HG02852 (cell line): ENCODE data around the gene MYL3.

ENCODE experiments used
- ATAC-seq: cut with Tn5 transposase; IDR thresholded peaks from one replicate; pipeline ENCODE4 v1.9.1; 2021; ENCODE audit warnings: mild to moderate bottlenecking, moderate library complexity; ENCODE audit not compliant: unreplicated experiment

MYL3 gene

DNA sequence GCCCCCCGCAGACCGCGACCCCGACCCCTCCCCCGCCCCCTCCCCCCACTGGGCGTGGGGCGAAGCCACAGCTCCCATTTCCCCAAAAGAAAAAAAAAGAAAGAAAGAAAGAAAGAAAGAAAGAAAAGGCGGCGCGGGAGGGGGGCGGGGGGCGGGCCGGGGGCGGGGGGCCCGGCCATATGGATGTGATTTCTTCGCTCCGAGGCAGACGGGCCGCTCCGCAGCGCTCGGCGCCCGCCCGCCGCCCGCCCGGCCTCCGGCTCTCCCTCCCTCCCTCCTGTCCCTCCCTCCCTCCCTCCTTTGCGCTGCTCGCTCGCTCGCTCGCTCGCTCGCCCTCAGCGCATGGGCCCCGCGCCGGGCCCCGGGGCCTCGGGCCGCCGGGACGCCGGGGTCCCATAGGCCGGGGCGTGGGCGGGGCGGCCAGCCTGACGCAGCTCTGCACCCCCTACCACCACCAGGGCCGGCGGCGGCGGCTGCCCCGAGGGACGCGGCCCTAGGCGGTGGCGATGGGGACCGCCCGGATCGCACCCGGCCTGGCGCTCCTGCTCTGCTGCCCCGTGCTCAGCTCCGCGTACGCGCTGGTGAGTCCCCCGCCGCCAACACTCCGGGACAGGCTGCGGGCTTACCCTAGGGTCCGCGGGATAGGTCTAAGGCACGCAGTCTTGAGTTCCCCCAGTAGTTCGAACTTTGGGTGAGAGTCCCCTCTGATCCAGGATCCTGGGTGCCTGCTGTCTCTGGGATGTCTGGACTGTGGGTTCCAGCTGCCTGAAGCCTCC, 20.0 kb upstream of the MYL3 start:
- no peak for ATAC-seq

DNA sequence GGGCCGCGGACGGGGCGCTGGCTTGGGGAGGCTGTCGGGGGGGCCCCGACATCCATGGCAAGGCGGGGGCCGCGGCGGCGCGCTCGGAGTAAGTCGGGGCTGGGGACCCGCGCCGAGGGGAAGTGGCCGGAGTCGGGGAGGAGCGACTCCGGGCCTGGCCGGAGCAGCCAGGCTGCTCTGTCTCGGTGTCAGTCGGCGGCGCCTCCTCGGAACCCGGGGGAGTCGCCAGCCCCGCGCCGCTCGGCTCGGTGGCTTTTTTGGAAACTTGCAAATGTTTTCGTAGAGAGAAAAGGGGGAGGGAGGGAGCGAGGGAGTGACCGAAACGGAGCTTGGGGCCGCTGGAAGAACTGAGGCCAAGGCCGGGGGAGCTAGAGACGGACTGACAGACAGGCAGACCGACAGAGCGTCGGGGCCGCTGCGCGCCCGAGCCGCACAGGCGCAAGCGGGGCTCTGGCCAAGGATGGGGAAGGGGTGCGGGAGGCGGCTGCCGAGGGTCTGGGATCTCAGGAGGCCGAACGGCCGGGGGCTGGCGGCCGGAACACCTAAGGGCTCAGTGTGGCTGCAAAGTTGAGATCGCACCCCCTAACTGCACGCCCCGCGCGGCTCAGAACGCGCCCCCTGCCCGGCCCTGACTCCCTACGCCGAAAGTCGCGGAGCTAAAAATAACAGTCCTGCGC, 19.3 kb upstream of the MYL3 start:
- ATAC-seq = no peak

DNA sequence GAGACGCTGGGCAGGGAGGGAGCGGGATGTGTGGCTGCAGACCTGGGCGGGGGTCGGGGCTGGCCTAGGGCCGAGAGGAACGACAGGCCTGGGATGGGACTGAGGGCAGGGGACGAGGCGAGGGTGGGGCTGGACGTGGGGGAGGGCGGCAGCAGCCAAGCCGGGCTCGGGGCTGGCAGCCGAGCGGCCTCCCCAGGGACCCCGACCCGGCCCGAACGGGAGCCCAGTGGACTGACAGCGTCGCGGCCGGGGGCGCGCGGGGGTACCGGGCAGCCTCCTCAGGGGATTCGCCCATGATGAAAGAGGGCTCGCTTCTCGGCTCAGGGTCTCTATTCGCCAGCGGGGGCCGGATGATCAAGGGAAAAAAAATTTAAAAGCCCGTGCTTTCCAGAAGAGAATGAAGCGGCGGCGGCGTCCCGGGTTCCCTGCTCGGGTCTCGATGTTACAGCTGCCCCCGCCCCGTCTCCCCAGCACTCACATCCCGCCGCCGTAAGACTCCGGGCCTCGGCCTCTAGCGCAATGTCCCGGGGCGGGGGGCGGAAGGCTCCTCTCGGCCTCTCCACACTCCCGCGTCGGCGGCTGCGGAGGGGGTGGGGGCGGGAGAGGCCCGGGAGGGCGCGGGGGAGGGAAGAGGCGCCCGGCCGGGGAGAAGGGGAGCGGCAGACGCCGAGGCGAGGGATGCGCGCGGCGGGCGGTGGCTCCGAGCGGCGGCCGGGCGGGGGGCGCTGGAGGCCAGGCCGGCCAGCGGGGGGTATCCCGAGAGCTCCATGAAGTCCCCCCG, 18.5 kb upstream of the MYL3 start:
- no peak for ATAC-seq

DNA sequence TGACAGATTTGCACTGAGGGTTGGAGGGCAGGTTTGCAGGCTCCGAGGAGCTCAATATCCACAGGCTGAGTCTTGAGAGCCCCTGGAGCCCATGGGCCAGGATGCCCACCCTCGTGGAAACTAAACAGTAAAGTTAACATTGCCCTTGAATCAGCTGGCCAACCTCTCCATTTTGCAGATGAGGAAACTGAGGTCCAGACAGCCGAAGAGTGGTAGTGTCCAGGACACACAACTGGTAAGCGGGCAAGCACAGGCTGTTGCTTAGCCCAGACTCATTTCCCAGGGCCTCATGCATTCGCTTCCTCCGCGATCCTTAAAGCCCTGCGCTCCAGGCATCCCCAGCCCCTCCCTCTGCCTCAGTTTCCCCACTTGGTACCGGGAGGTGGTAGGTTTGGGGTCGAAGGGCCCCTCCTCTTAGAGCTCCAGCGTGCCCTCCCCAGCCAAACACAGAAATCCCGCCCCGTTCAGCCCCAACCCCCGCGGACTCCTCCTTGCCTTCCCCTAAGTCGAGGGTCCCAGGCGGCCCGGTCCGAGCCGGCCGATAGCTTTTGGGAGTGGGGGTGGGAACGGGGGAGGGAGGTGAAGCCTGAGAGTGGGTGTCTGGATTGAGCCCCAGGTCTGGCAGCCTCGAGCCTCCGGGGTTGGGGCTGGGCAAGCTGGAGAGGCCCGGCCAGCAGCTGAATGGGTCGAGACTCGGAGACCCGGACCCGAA, 17.8 kb upstream of the MYL3 start:
- ATAC-seq = no peak

DNA sequence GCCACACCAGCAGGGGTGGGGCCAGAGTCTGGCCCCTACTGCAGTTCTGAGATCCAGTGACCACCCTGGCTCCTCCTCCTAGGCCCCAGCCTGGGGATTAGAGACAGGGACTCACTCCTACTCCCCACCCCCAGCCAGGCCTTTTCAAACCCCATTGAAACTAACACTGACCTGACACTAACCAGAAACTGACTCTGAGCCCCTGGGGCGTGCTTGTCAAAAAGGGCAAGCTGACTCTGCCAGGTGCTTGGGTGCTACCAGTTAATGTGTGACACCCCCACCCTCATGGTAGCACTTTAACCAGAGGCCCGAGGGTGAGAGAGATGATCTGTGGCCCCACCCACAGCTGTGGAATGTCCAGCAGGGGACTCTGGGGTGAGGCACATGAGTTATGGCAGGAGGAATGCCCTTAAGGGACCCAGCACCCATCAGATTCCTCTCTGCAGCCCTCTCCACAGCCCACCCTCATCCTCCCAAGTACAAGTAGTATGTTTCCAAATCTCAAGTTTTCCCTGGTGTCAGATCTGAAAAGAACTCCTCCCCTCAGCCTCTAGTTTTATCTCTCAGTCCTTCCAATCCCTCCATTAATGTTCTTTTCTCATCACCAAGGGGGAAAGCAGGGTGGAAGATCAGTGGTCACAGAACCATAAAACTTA, 15.7 kb upstream of the MYL3 start:
- ATAC-seq = no peak

DNA sequence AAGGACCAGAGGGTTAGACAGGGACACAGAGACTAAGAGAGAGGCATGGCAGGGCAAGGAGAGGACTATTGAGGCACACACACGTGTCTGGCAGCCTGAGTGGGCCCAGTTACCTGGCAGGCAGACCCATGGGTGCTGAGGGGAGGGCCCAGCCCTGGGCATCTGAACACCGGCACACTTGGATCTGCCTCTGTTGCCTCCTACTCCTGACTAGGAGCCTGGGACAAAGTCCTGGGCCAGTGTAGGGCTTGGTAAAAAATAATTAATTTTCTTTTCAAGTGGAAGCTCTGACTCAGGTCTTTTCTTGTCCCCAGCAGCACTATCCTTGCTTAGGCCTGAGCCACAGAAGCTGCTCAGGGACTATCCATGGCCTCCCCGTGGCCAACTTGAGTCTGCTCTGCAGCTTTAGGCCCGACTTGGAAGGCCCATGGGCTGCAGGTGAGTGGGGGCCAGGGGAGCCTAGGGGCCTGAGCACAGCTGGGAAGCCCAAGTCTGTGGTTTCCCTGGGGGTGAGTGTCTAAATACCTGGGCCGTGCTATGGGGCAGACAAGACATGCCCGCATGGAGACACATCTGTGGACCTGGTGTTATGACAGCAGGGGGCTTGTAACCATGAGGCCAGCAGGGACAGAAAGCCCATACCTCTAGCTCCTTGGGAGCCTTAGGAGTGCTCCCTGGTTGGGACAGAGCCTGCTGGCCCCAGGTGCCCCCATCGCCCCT, 14.3 kb upstream of the MYL3 start, which contains the start of gene PTH1R:
Gene PTH1R, plus strand, starts transcription at position 316 of the 720 bp plus-strand sequence. CDS start 5,839 bp downstream, outside the sequence.
- ATAC-seq = no peak

DNA sequence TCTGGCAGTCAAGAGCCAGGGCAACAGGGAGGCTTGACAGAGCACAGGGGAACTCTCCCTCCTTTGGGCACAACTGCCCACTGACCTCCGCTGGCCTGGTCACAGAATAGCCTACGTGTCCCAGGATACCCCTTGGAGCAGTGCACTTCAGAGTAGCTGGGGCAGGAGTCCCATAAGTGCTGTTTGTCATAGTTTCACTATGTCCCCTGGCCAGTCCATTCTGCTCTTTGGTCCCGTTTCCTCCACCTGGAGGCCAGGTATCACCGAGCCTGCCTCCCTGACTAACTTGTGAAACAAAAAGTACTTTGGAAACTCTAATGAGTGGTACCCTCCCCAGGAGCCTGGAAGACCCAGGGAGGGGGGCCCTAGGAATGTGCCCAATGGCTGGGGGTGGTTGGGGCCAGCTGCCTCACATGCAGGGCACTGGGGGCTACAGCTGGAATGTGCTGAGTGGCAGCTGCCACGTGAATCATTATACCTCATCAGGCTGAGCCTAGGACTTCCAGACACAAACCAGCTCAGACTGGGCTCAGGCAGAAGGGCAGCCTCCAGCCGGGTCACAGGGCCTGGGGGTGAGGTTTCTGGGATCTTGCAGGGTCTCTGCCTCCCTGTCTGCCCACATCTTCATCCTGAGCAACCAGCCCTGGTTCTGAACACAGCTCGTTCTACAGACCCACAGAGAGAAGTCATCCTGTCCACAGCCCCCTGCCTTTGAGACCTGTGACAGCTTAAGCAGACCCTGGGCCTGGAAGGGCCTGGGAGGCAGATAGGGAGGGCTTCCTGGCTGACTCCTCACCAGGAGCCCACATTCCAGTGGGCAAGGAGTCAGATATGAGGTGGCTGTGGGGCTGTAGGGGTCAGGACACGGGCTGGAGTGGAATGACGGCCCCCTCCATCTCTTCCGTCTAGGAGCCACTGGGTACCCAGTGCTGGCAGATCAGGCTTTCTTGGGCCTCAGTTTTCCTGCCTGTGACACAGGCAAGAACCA, 13.4 kb upstream of the MYL3 start:
- no peak for ATAC-seq

DNA sequence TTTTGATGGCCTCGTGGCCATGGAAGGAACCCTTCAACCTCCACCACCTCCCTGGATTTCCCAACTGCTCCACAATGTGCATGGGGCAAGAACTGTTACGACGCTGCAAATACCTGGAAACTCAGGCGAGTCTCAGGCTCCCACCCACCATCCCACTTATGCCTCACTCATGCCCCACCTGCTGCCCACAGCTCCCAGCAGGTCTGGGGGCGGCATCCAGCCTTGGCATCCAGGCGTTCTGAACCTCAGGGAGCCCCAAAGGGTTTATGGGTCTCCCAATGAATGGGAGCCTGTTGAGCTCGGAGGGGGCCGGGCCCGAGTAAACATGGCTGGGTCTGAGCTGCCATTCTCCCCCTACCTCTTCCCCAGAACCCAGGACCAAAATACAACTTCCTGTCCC, 12.3 kb upstream of the MYL3 start:
- ATAC-seq = no peak

DNA sequence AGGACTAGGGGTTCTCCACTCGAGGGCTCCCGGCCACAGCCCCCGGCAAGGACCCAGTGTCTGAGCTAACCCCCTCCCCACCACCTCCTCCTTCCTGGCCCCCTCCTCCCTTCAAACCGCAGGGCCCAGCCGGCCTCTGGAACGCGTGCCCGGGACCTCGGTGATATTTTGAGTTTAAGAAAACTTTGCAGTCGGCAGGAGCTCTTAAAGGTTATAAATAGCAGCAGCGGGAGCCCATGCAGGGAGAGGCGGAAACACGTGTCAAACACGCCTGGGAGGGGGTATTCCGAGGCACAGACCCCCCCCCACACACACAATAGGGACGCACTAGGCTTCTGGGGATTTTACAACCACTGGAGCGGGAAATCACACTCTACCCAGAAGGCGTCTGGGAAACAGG, 11.2 kb upstream of the MYL3 start:
- ATAC-seq = no peak

DNA sequence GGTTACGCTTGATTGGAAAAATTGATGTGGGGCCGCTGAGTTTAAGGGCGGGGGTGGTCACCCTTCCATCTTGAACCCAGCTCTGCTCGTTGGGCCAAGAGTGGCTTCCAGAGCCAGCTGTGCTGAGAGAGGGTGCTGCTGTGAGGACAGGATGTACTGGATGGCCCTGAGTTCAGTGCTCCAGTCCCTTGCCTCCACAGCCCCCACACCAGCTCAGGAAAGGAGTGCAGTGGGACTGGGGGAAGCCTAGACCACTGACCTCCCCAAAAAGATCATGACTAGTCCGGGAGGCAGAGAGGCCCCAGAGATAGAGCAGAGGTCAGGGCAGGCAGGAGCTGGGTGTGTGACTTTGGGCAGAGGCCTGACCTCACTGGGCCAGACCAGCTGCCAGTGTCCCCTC, 10.3 kb upstream of the MYL3 start:
- ATAC-seq = no peak

DNA sequence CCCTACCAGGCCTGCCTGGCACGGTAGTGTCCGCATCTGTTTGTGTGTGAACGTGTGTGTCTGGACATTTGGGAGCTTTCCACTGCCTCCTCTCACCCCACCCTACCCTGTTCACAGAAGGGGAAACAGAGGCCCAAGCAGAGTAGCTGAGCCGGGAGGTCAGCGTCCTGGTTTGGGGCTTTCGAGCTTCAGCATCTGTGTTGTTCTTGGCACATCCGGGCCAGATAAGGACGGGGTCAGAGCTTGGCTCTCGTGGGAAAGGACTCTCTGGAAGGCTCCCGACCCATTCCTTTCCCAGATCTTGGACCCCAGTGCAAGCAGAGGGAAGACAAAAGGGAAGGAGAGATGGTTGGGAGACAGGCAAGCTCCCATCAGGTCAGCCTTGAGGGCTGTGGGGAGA, 8.0 kb upstream of the MYL3 start:
- no peak for ATAC-seq

DNA sequence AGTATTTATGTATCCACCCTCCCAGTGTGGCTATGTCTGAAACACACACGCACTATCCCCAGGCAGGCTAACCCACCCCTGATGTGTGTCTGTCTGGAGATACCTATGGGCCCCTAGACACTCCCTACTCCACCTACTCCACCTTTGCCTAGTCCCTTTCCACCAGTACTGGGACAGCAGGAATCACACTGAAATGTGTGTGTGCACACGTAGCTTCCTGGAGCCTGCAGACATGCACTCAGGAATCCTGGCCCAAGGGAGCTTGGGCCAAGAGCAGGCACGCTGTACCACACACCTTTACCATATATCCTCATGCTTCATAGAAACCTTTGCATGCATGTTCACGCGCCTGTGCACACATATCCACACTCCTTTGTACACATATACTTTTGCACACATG, 7.4 kb upstream of the MYL3 start:
- ATAC-seq = no peak

DNA sequence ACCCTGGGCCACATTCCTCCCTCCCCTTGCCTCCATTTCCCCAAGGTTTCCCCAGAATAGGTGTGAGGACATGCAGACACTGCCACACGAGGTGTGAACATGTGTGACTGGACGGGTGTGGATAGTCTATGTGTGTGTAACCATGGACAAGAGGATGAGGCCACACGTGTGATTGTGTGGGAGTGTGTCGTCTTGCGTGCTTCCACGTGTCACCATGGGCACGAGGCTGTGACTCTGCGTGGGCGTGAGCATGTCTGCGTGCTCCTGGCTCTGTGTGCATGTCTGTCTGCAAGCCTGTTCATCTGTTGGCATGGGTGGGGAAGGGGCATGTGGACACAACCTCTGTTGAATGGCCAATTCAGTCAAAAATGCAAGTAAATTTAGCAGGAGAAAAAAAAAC, 6.2 kb upstream of the MYL3 start:
- ATAC-seq = no peak

DNA sequence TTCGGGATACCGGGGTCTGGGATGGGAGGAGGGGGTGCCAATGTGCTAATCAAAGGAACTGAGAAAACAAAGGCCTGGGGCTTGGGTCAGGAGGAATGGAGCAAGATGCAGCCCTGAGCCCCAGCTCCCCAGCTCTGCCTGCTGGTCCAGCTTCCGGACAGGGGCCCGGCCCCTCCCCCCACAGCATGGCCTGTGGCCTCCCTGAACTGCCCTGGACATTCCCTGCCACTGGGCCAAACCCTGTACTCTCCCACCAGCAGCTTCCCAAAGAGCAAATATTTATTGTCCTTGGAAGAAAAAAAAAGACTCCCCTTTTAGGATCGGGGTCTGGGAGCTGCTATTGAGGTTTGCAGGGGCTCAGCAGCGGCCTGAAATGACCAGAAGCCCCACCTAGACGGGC, 5.7 kb upstream of the MYL3 start:
- ATAC-seq = no peak

DNA sequence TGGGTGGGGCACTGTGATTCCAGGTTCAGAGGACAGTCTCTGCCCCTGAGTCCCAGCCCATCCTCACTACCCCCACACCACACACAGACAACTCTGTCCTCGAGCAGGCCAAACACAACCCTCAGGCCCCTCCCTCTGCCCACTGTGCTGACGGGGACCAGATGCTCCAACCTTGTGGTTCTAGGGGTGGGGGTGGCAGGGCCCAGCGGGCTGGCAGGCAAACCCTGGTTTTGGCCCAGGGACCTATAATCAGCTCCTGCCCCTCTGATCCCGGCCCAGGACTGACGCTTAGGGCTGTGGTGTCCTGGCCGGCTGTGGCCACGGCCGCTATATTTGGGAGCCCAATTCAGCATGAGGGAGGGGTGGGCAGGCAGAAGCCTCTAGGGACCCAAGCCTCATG, 5.0 kb upstream of the MYL3 start:
- ATAC-seq = no peak

DNA sequence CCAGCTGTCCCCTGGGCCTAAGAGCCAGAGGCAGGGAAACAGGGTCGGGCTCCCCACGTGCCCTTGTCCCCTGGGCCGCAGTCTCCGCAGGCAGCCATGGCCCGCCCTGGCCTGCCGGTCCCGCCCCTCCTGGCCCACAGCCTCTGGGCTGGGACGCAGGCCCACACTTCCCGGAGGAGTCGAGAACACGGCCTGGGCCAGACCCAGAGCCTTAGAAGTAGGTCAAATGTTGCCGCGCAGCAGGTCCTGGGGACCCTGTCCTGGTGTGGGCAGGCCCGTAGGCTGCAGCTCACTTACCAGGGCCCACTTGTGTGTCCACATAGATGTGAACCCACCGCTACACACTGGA, 4.3 kb upstream of the MYL3 start:
- no peak for ATAC-seq

DNA sequence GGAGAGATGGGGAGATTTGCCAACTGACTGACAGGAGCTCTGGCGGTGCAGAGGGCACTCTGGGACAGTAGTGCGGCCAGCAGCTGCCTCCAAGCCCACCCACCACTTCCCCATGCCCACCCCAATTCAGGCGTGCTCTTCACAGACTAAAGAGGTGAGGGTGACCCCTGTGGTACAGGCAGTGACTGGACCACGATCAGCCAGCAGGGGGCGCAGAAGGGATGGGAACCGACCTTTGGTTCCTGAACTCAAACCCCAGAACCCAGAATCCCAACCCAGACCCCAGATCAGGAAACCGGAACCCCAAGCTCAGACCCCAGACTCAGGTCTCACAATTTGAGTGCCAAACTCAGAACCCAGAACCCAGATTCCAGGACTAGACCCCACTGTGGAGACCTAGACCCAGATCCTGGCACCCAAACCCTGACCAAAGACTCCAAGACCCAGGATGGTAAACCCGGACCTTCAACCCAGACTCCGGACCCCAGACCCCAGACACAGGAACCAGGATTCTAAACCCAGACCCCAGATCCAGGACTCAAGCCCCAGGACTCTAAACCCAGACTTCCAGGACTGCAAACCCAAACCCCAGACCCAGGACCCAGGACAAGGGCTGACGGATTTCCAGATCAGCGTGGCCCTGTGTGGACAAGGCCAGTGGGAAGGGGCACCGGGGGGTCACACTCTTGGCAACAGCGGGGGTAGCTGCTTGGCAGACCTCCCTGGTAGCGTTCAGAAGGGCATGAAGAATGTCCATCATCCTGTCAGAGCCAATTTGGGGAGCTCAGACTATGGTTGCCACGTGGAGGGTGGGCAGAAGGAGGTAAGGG, 3.7 kb upstream of the MYL3 start:
- no peak for ATAC-seq

DNA sequence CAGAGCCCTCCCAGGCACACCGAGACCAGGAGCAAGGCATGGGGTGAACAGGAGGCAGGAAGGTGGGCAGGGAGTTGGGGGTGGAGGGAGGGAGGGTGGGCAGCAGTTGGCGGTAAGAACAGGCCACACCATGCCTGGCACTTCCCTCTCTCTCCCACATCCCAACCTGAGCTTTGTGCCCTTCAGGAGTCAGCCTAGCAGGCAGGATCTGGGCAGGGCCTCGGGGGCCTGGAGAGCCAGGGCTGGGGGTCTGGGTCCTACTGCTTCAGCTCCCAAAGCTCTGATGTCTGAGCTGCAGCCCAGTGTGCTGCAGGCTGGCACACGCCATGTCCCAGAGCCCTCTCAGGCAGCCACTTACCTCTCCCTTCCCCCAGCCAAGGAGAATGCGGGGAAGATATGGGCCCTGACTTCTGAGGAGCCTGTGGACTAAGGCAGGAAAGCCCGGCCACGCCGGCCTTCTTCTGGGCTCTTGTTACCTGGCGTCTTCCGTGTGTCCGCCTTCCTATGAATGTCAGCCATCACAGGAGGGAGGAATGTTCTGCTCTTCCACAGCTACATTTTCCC, 2.9 kb upstream of the MYL3 start:
- ATAC-seq = no peak
